Activated T-cell treated with anti-CD3 and anti-CD28 coated beads, Interleukin-2, amount 50 U/mL, for 1 hour (primary cell): ENCODE results near the gene MICAL3.

Experiments used
- DNase-seq: peaks from one replicate; pipeline ENCODE4 v3.0.0-alpha.2; 2020

Gene MICAL3

GRCh38 chr22:17804331-17805080 lies 219.9 kb downstream of the MICAL3 start:
- no peak for DNase-seq

GRCh38 chr22:17803609-17804270 lies 220.6 kb downstream of the MICAL3 start:
- no peak for DNase-seq

- DNase-seq: no peak
Measured at GRCh38 chr22:17802822-17803221, 221.5 kb downstream of the MICAL3 start.

GRCh38 chr22:17802411-17802810 lies 221.9 kb downstream of the MICAL3 start:
- no peak for DNase-seq

- DNase-seq: no peak
Measured at GRCh38 chr22:17797721-17798559, 226.4 kb downstream of the MICAL3 start.

GRCh38 chr22:17796695-17797094 lies 227.7 kb downstream of the MICAL3 start:
- DNase-seq: no peak

GRCh38 chr22:17795661-17796548 lies 228.5 kb downstream of the MICAL3 start:
- DNase-seq: no peak

GRCh38 chr22:17794726-17795542 lies 229.4 kb downstream of the MICAL3 start:
- no peak for DNase-seq

GRCh38 chr22:17792854-17793434 lies 231.4 kb downstream of the MICAL3 start:
- no peak for DNase-seq

- no peak for DNase-seq
Measured at GRCh38 chr22:17792299-17792698, 232.1 kb downstream of the MICAL3 start.

GRCh38 chr22:17791196-17791595 lies 233.2 kb downstream of the MICAL3 start:
- no peak for DNase-seq

- DNase-seq: no peak
Measured at GRCh38 chr22:17789379-17790200, 234.8 kb downstream of the MICAL3 start.

- DNase-seq: no peak
Measured at GRCh38 chr22:17788528-17789378, 235.6 kb downstream of the MICAL3 start.

- no peak for DNase-seq
Measured at GRCh38 chr22:17787716-17788330, 236.5 kb downstream of the MICAL3 start.

GRCh38 chr22:17787241-17787640 lies 237.1 kb downstream of the MICAL3 start:
- DNase-seq: no peak

GRCh38 chr22:17786435-17787161 lies 237.8 kb downstream of the MICAL3 start:
- DNase-seq: no peak

GRCh38 chr22:17785185-17786184 lies 238.9 kb downstream of the MICAL3 start:
- peak; percentile 78 for DNase-seq
